Hepatocyte (in vitro differentiated cells): ENCODE measurements around the gene CXorf49. TPM values are rescaled to one million over a fixed set of nuclear protein-coding genes. Genes with fewer than 3 reads are reported as not detected.
"Not testable (repeated sequence)": the region's sequence is repeated elsewhere in the genome, so short reads cannot be mapped to it uniquely, and the experiment has no call there.

ENCODE experiments used
- DNase-seq: peaks from one replicate; pipeline ENCODE4 v3.0.0-alpha.2; 2016; ENCODE audit warnings: low spot score
- H2AFZ ChIP-seq: fragments of 200-600 bp; sonication (generic); 2 replicates; pipeline ENCODE4 v1.6.0; 2016; ENCODE audit warnings: antibody characterized with exemption, mild to moderate bottlenecking
- H3K27ac ChIP-seq: fragments of 200-600 bp; sonication (generic); 2 replicates; pipeline ENCODE4 v1.5.1; 2016; ENCODE audit warnings: mild to moderate bottlenecking
- H3K27me3 ChIP-seq: fragments of 200-600 bp; sonication (generic); 2 replicates; pipeline ENCODE4 v1.6.1; 2016
- H3K36me3 ChIP-seq: fragments of 200-600 bp; sonication (generic); replicated peaks from 2 replicates; pipeline ENCODE4 v1.5.1; 2016; ENCODE audit warnings: low read depth; ENCODE audit not compliant: insufficient read depth
- H3K4me1 ChIP-seq: fragments of 200-600 bp; sonication (generic); 2 replicates; pipeline ENCODE4 v1.5.1; 2016; ENCODE audit warnings: mild to moderate bottlenecking, moderate library complexity; ENCODE audit not compliant: insufficient read depth
- H3K4me2 ChIP-seq: fragments of 200-600 bp; sonication (generic); 2 replicates; pipeline ENCODE4 v1.6.0; 2016
- H3K4me3 ChIP-seq: fragments of 200-600 bp; sonication (generic); 2 replicates; pipeline ENCODE4 v1.5.1; 2016; ENCODE audit warnings: mild to moderate bottlenecking
- H3K79me2 ChIP-seq: fragments of 200-600 bp; sonication (generic); 2 replicates; pipeline ENCODE4 v1.6.0; 2017; ENCODE audit warnings: mild to moderate bottlenecking
- H3K9me2 ChIP-seq: fragments of 200-600 bp; sonication (generic); replicated peaks from 2 replicates; pipeline ENCODE4 v1.6.0; 2017; ENCODE audit warnings: mild to moderate bottlenecking; ENCODE audit not compliant: insufficient read depth
- H3K9me3 ChIP-seq: fragments of 200-600 bp; sonication (generic); 2 replicates; pipeline ENCODE4 v1.5.1; 2016; ENCODE audit warnings: low read depth, mild to moderate bottlenecking
- H4K20me1 ChIP-seq: fragments of 200-600 bp; sonication (generic); 2 replicates; pipeline ENCODE4 v1.6.0; 2016; ENCODE audit warnings: mild to moderate bottlenecking; ENCODE audit not compliant: insufficient read depth, poor library complexity, severe bottlenecking
- WGBS: methylation state at CpG from one replicate; pipeline ENCODE4 v1.1.6; 2016; ENCODE audit warnings: low lambda C conversion rate; ENCODE audit errors: missing lambda C conversion rate; 5-methylcytosine and 5-hydroxymethylcytosine counted together
- polyA plus RNA-seq: library from polyadenylated mRNA; unstranded; fragments of >200 nt; fragmentation: Nextera tagmentation; extraction: Ambion mirVana; gene quantifications from 2 replicates; pipeline ENCODE4 v1.2.1, GENCODE V29; 2016
- total RNA-seq: library from RNA; depleted of rRNA; stranded (reverse); fragments of >200 nt; gene quantifications from 2 replicates; pipeline ENCODE4 v1.2.3, GENCODE V29; 2014

CXorf49 gene
- total and polyA plus RNA-seq, 2 experiments from 2014 or later = 10.1 TPM; not detected in 1

GRCh38 chrX:71715551-71715950 is 2.5 kb downstream of the CXorf49 start:
- DNase-seq, H3K4me1 ChIP-seq, H2AFZ ChIP-seq, H3K9me2 ChIP-seq, H3K36me3 ChIP-seq, H3K9me3 ChIP-seq, H3K4me2 ChIP-seq, H3K4me3 ChIP-seq, H3K27me3 ChIP-seq, H3K27ac ChIP-seq, H3K79me2 ChIP-seq, H4K20me1 ChIP-seq: not testable (repeated sequence)
- no CpG with 5 or more reads among the region's 8 CpGs for WGBS

- not testable (repeated sequence) for H3K4me2 ChIP-seq, H2AFZ ChIP-seq, H4K20me1 ChIP-seq, H3K27ac ChIP-seq, DNase-seq, H3K4me1 ChIP-seq, H3K9me3 ChIP-seq, H3K79me2 ChIP-seq, H3K27me3 ChIP-seq, H3K36me3 ChIP-seq, H3K9me2 ChIP-seq, H3K4me3 ChIP-seq
- WGBS = no CpG with 5 or more reads among the region's 14 CpGs
These were observed 4.0 kb downstream of the CXorf49 start for GRCh38 chrX:71714064-71714463.

- WGBS = no CpG with 5 or more reads among the region's 12 CpGs
- H3K79me2 ChIP-seq, H3K4me2 ChIP-seq, H3K27me3 ChIP-seq, H2AFZ ChIP-seq, DNase-seq, H3K9me3 ChIP-seq, H3K4me1 ChIP-seq, H3K4me3 ChIP-seq, H3K27ac ChIP-seq, H4K20me1 ChIP-seq, H3K9me2 ChIP-seq, H3K36me3 ChIP-seq: not testable (repeated sequence)
These were observed 15.2 kb downstream of the CXorf49 start for GRCh38 chrX:71702853-71703252.

GRCh38 chrX:71699023-71699344 is 19.1 kb downstream of the CXorf49 start:
- DNase-seq, H3K4me3 ChIP-seq, H3K27me3 ChIP-seq, H3K79me2 ChIP-seq, H4K20me1 ChIP-seq, H3K9me2 ChIP-seq, H3K36me3 ChIP-seq, H3K9me3 ChIP-seq, H3K4me1 ChIP-seq, H3K27ac ChIP-seq, H2AFZ ChIP-seq, H3K4me2 ChIP-seq: not testable (repeated sequence)
- no CpG with 5 or more reads among the region's 4 CpGs for WGBS

- H3K4me3 ChIP-seq, H3K36me3 ChIP-seq, H3K4me2 ChIP-seq, H4K20me1 ChIP-seq, H3K9me2 ChIP-seq, H3K27me3 ChIP-seq, DNase-seq, H3K9me3 ChIP-seq, H3K4me1 ChIP-seq, H3K79me2 ChIP-seq, H3K27ac ChIP-seq, H2AFZ ChIP-seq: not testable (repeated sequence)
- WGBS = no CpG with 5 or more reads among the region's 12 CpGs
These were observed 19.6 kb downstream of the CXorf49 start for GRCh38 chrX:71698299-71699022.

- H3K36me3 ChIP-seq, H3K4me2 ChIP-seq, H3K27ac ChIP-seq, H3K4me1 ChIP-seq, H4K20me1 ChIP-seq, H3K9me3 ChIP-seq, H3K79me2 ChIP-seq, H2AFZ ChIP-seq, H3K27me3 ChIP-seq, H3K9me2 ChIP-seq, DNase-seq, H3K4me3 ChIP-seq: not testable (repeated sequence)
- WGBS = no CpG with 5 or more reads among the region's 17 CpGs
These were observed 20.4 kb downstream of the CXorf49 start for GRCh38 chrX:71697466-71698298.

- H3K27me3 ChIP-seq, DNase-seq, H3K4me2 ChIP-seq, H3K4me3 ChIP-seq, H3K36me3 ChIP-seq, H3K27ac ChIP-seq, H3K9me3 ChIP-seq, H4K20me1 ChIP-seq, H3K4me1 ChIP-seq, H3K9me2 ChIP-seq, H2AFZ ChIP-seq, H3K79me2 ChIP-seq: not testable (repeated sequence)
- WGBS = no CpG with 5 or more reads among the region's 24 CpGs
These were observed 21.2 kb downstream of the CXorf49 start for GRCh38 chrX:71696641-71697465.
